ENCODE results near the gene SLC13A3. TPM values are rescaled to one million over a fixed set of nuclear protein-coding genes. Genes with fewer than 3 reads are reported as not detected.

The SLC13A3 gene
- total RNA-seq, 1 donor from 2014 or later = 0.30 TPM

GRCh38 chr20:46594725-46595124, 56.5 kb downstream of the SLC13A3 start:
- H3K4me3 ChIP-seq = no peak overlapping the region
- peaks cover 11% of the 10 kb centered on the region for H3K27me3 ChIP-seq (ENCODE audit: low read depth)
- DNase-seq = no peak
- H3K27ac ChIP-seq (replicated peaks) = no peak overlapping the region
- intact Hi-C loops (cut with micrococcal nuclease) = no loop called here
- peaks cover 5% of the 10 kb centered on the region for H3K9me3 ChIP-seq (replicated peaks)
- no peaks in the 10 kb centered on the region for H3K4me1 ChIP-seq
- TF ChIP-seq, protein P1, sequence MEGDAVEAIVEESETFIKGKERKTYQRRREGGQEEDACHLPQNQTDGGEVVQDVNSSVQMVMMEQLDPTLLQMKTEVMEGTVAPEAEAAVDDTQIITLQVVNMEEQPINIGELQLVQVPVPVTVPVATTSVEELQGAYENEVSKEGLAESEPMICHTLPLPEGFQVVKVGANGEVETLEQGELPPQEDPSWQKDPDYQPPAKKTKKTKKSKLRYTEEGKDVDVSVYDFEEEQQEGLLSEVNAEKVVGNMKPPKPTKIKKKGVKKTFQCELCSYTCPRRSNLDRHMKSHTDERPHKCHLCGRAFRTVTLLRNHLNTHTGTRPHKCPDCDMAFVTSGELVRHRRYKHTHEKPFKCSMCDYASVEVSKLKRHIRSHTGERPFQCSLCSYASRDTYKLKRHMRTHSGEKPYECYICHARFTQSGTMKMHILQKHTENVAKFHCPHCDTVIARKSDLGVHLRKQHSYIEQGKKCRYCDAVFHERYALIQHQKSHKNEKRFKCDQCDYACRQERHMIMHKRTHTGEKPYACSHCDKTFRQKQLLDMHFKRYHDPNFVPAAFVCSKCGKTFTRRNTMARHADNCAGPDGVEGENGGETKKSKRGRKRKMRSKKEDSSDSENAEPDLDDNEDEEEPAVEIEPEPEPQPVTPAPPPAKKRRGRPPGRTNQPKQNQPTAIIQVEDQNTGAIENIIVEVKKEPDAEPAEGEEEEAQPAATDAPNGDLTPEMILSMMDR (IDR thresholded peaks at IDR 0.05; ENCODE audit: borderline replicate concordance) = no peak
- no peaks in the 10 kb centered on the region for H3K36me3 ChIP-seq

DNA sequence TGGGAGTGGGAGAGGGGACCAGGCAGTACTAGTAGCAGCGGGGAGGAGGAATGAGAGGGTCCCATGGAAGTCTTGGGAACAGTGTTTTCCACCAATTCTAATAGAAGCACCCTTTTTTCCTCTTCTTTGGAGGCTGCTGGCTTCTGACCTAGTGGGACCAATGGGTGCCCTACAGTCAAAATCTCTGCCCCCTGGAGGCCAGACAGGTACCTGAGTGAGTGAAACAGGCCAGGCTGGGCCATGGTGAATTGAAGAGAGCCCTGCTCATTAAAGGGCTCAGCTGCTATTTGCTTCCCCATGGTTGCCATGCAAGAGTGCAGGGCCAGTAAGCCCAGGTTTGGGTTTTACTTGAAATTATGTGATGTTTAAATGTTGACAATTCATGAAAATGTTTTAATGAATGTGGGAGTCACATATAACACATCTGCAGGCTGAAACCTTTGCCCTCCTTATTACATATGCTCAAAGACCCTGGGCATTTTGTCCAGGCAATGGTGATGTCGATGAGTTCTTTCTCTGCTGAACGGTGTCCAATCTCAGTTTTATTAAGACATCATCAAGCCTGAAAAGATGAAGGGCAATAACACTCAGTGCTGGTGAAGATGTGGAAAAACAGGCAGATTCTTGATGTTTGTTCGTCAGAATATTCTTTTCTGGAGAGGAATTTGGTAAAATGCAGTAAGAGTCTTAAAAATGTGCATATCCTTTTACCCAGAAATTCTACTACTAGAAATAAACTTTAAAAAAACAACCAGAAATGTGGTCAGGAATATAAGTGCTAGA, 58.5 kb downstream of the SLC13A3 start:
- H3K27ac ChIP-seq (replicated peaks) = no peak overlapping the region
- intact Hi-C loops (cut with micrococcal nuclease) = no loop called here

GRCh38 chr20:46590443-46590842, 60.8 kb downstream of the SLC13A3 start:
- intact Hi-C loops (cut with micrococcal nuclease) = no loop called here
- Histone ChIP-seq H3K36me3 (no peaks in the 10 kb centered on the region), H3K9me3 (replicated peaks) (peaks cover 5% of the 10 kb centered on the region), H3K27ac (replicated peaks) (no peak overlapping the region), H3K4me1 (no peaks in the 10 kb centered on the region), H3K27me3 (ENCODE audit: low read depth) (no peaks in the 10 kb centered on the region), H3K4me3 (no peak overlapping the region)
- TF ChIP-seq, protein P1 (IDR thresholded peaks at IDR 0.05; ENCODE audit: borderline replicate concordance) = no peak
- DNase-seq = no peak

More for the DNA sequence above, 58.5 kb downstream of the SLC13A3 start:
- Histone ChIP-seq H3K4me1 (no peaks in the 10 kb centered on the region), H3K27me3 (ENCODE audit: low read depth) (peaks cover 11% of the 10 kb centered on the region), H3K36me3 (no peaks in the 10 kb centered on the region), H3K9me3 (replicated peaks) (peaks cover 5% of the 10 kb centered on the region), H3K4me3 (no peak overlapping the region)
- TF ChIP-seq, protein P1 (IDR thresholded peaks at IDR 0.05; ENCODE audit: borderline replicate concordance) = no peak
- DNase-seq = no peak

DNA sequence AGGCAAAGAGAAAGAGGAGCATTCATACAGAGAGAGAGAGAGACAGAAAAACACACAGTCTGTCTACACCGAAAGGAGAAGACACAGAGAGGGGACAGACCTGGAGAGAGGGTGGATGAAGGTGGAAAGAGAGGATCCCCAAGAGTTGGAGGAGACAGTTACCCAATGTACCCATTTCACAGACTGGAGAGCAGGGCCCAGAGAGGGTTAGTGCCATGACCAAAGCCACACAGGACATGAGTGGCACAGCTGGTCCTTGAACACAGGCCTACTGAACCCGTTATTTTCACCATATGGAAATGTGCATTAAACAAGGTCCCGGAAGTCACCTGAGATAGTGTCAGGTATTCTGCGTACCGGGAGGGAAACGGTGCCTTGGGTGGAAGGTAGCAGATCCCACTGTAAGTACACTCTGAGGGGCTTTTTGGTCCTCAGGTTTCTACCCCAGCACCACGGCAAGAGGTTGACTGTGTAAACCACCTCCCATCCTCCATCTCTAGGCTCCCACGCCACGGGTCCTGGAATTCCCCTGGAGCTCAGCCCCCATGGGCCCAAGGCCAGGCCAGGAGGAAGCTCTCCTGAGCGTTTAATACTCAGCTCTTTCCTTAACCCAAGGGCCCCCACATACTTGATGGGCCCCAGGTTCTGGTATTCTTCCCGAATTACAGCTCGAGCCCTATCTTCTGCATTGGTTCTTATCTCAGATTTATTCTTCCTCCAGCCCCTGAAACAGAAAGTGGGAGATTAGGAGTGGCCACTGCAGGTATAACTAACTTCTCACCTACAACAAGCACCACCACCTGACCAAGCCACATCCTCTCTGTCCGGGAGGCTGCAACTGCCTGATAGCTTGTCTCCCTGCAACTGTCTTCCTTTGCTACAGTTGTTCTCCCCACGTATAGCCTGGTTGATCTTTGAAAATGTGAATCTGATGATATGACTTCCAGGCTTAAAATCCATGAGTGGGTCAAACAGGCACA, 62.4 kb downstream of the SLC13A3 start:
- peaks cover 5% of the 10 kb centered on the region for H3K9me3 ChIP-seq (replicated peaks)
- peaks cover 2% of the 10 kb centered on the region for H3K27me3 ChIP-seq (ENCODE audit: low read depth)
- TF ChIP-seq, protein P1 (IDR thresholded peaks at IDR 0.05; ENCODE audit: borderline replicate concordance) = no peak
- no peak for DNase-seq
- no peak overlapping the region for H3K4me3 ChIP-seq
- intact Hi-C loops (cut with micrococcal nuclease) = no loop called here
- H3K4me1 ChIP-seq = no peaks in the 10 kb centered on the region
- H3K27ac ChIP-seq (replicated peaks) = no peak overlapping the region
- no peaks in the 10 kb centered on the region for H3K36me3 ChIP-seq

- intact Hi-C loops (cut with micrococcal nuclease) = no loop called here
- H3K4me3 ChIP-seq = no peak overlapping the region
- H3K27me3 ChIP-seq (ENCODE audit: low read depth) = peaks cover 10% of the 10 kb centered on the region
- H3K36me3 ChIP-seq = no peaks in the 10 kb centered on the region
- DNase-seq = no peak
- no peak overlapping the region for H3K27ac ChIP-seq (replicated peaks)
- H3K9me3 ChIP-seq (replicated peaks) = peaks cover 3% of the 10 kb centered on the region
- H3K4me1 ChIP-seq = no peaks in the 10 kb centered on the region
- TF ChIP-seq, protein P1 (IDR thresholded peaks at IDR 0.05; ENCODE audit: borderline replicate concordance) = no peak
Measured at GRCh38 chr20:46587986-46588385, 63.3 kb downstream of the SLC13A3 start.

Data from left ventricle myocardium inferior (tissue), 1 donor.